Fibroblast of lung (primary cell): ENCODE results near the gene USP20.
"Not testable (repeated sequence)": the region's sequence is repeated elsewhere in the genome, so short reads cannot be mapped to it uniquely, and the experiment has no call there.

Experiments
- CTCF ChIP-seq, 2 donors: IDR thresholded peaks in 1 of 2; conservative IDR thresholded peaks in 1 of 2; 1 replicate in 1 of 2; 2 replicates in 1 of 2; pipeline ENCODE4 v1.5.1; 2011 to 2012; ENCODE audit warnings: low read length in 2 of 2, control low read depth in 1 of 2, inconsistent platforms in 1 of 2, low read depth in 1 of 2, mild to moderate bottlenecking in 1 of 2
- EZH2 ChIP-seq: IDR thresholded peaks from 2 replicates; pipeline ENCODE4 v1.5.1; 2012; ENCODE audit warnings: low read length, control low read depth, mild to moderate bottlenecking; ENCODE audit errors: missing control alignments

- not testable (repeated sequence) for TF ChIP-seq CTCF (conservative IDR thresholded peaks at IDR 0.05 in 1 of 2, IDR thresholded peaks at IDR 0.05 in 1 of 2; ENCODE audit: low read depth in 1 of 2, low read length in 2 of 2); EZH2
Measured at GRCh38 chr9:129890718-129891299, 55.6 kb downstream of the USP20 start.
